GM18858 (cell line): Measurements from ENCODE around the gene CHRM4.

Experiments
- ATAC-seq: cut with Tn5 transposase; IDR thresholded peaks from one replicate; pipeline ENCODE4 v1.9.1; 2021; ENCODE audit not compliant: unreplicated experiment

Gene CHRM4

GRCh38 chr11:46391578-46392420 lies at the start of gene CHRM4:
CHRM4 (minus strand) TSS chr11:46391776; CDS start chr11:46386557, 5,219 bp downstream.
- ATAC-seq = no peak

GRCh38 chr11:46438211-46438610 lies 46.6 kb upstream of the CHRM4 start:
- no peak for ATAC-seq

GRCh38 chr11:46437122-46437689 lies 45.6 kb upstream of the CHRM4 start:
- no peak for ATAC-seq

GRCh38 chr11:46436113-46436512 lies 44.5 kb upstream of the CHRM4 start:
- ATAC-seq = no peak

GRCh38 chr11:46435679-46436078 lies 44.1 kb upstream of the CHRM4 start:
- no peak for ATAC-seq

- no peak for ATAC-seq
Observed at GRCh38 chr11:46431211-46431610, 39.6 kb upstream of the CHRM4 start.

- ATAC-seq = no peak
Observed at GRCh38 chr11:46429717-46430116, 38.1 kb upstream of the CHRM4 start.

GRCh38 chr11:46427364-46427763 lies 35.8 kb upstream of the CHRM4 start:
- ATAC-seq = no peak

- ATAC-seq = no peak
Observed at GRCh38 chr11:46426233-46426991, 34.8 kb upstream of the CHRM4 start.

- no peak for ATAC-seq
Observed at GRCh38 chr11:46422588-46422987, 31.0 kb upstream of the CHRM4 start.

GRCh38 chr11:46421257-46421880 lies 29.8 kb upstream of the CHRM4 start:
- ATAC-seq = no peak

GRCh38 chr11:46420513-46420912 lies 28.9 kb upstream of the CHRM4 start:
- ATAC-seq = no peak

GRCh38 chr11:46418751-46419150 lies 27.2 kb upstream of the CHRM4 start:
- ATAC-seq = no peak

- ATAC-seq = no peak
Observed at GRCh38 chr11:46417711-46418110, 26.1 kb upstream of the CHRM4 start.

GRCh38 chr11:46414879-46415278 lies 23.3 kb upstream of the CHRM4 start:
- ATAC-seq = no peak

- no peak for ATAC-seq
Observed at GRCh38 chr11:46414466-46414796, 22.9 kb upstream of the CHRM4 start.

GRCh38 chr11:46413760-46414465 lies 22.3 kb upstream of the CHRM4 start:
- ATAC-seq = no peak

GRCh38 chr11:46410021-46410420 lies 18.4 kb upstream of the CHRM4 start:
- no peak for ATAC-seq

GRCh38 chr11:46408407-46408986 lies 16.9 kb upstream of the CHRM4 start:
- no peak for ATAC-seq

GRCh38 chr11:46407635-46408034 lies 16.1 kb upstream of the CHRM4 start:
- ATAC-seq = no peak
